Stimulated activated CD4-positive, alpha-beta T cell treated with anti-CD3 and anti-CD28 coated beads, Interleukin-1b, Interleukin-23, amount 100 ng/mL, for 4 hours (primary cell): ENCODE results near the gene IMMP2L.

ENCODE experiments used
- DNase-seq, 2 donors: peaks; one replicate each; pipeline ENCODE4 v3.0.0-alpha.2; 2020; ENCODE audit warnings: low read depth in 2 of 2

Gene IMMP2L

DNA sequence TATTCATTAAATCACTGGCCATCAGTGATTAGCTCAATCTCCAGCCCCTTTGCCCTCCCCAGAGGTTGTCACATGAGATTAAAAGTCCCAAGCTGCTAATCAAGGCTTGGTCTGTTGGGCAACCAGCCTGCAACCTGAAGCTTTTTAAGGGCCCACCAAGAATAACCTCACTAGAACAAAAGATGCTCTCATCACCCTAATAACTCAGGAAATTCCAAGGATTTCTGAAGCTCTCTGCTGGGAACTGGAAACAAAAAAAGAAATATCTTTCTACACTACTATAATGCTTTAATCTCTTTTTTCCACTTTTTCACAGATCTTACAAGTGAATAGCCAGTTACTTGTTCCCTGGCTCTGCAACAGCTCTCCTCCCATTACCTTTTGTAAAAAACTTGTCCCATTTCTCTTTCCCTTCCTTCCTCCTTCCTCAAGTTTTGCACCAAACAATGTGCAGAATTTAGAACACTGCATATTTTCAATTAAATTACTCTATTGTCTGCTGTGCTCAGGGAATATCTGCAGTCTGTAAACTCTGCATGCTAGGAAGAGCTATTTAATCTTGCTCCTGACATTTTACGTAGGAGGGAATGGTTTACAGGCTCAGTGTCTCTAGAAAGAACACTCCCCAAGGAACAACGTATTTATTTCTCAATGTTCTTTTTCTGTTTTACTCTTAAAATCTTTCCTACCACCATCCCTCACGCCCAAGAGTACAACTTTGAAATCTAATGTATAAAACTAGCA, 169.1 kb downstream of the IMMP2L start:
- no peak for DNase-seq

GRCh38 chr7:111392294-111392693, 170.0 kb downstream of the IMMP2L start:
- no peak for DNase-seq

- no peak for DNase-seq
Observed at GRCh38 chr7:111390000-111390399, 172.3 kb downstream of the IMMP2L start.

GRCh38 chr7:111388912-111389311, 173.4 kb downstream of the IMMP2L start:
- no peak for DNase-seq

GRCh38 chr7:111388016-111388415, 174.3 kb downstream of the IMMP2L start:
- DNase-seq = no peak

DNA sequence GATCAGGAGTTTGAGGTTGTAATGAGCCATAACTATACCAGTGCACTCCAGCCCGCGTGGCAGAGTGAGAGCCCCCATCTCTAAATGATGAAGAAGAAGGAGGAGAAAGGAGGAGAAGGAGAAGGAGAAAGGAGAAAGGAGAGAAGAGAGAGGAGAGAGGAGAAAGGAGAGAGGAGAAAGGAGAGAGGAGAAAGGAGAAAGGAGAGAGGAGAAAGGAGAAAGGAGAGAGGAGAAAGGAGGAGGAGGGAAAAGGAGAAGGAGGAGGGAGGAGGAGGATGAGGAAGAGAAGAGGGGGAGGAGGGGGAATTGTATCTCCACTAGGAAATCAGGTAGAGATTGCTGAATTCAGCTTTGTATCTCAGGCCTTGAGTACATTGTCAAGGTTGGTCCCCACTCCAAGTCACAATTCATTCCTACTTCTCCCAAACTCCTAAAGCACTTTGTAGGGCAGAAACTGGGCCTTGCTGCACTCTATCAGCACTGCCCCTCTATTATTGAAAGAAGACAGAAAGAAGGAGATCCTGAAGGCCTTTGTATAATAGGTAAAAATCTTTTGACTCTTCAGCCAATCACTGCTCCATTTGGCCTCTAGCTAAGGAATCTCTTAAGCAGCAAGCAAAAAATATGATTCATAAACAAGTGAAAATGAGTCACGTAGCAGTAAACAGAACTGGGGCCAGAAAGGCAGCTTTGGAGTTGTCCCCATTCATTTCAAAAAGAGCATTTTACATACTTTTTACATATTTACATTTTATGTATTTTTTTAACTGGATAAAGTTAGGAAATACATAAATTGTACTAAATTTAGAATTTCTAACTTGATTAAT, 178.0 kb downstream of the IMMP2L start:
- no peak for DNase-seq

GRCh38 chr7:111383133-111383532, 179.2 kb downstream of the IMMP2L start:
- no peak for DNase-seq

- DNase-seq = no peak
Observed at GRCh38 chr7:111381590-111381989, 180.7 kb downstream of the IMMP2L start.

DNA sequence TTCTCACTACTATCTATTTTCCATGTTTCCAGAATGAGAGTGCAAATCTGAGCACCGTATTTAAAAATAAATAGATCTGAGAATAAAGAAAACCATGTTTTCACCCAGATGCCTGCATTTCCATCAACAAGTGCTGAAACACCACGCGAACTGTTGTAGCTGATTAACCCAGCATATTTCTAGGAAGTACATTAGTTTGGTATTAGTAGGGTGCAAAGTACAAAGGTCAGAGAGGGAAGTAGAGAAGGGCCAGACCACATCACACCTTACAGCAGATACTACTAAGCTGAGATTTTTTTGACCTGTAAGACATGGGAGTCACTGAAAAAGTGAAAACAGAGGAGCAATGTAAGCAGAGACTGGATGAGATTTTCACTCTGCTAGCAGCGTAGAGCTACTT, 181.3 kb downstream of the IMMP2L start:
- no peak for DNase-seq

- DNase-seq = no peak
Observed at GRCh38 chr7:111374027-111374426, 188.3 kb downstream of the IMMP2L start.

DNA sequence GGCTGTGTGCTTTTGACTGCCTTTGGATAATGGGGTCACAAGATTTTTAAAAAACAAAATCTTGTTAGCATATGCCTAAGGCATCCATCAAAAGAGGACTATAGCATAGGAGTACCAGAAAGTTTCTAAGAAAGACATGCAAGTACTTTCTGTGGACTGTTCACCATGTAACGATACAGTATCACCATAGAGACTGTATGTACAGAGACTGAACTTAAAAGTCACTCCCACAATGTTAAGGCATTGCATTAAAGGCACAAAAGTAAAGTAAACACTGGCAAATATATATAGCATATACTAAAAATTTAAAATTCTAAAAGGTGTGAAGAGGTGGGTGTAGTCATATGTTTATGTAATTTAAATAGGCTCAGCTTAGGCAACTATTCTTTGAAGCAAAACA, 190.9 kb downstream of the IMMP2L start:
- DNase-seq = no peak

- no peak for DNase-seq
Observed at GRCh38 chr7:111370002-111370401, 192.3 kb downstream of the IMMP2L start.

DNA sequence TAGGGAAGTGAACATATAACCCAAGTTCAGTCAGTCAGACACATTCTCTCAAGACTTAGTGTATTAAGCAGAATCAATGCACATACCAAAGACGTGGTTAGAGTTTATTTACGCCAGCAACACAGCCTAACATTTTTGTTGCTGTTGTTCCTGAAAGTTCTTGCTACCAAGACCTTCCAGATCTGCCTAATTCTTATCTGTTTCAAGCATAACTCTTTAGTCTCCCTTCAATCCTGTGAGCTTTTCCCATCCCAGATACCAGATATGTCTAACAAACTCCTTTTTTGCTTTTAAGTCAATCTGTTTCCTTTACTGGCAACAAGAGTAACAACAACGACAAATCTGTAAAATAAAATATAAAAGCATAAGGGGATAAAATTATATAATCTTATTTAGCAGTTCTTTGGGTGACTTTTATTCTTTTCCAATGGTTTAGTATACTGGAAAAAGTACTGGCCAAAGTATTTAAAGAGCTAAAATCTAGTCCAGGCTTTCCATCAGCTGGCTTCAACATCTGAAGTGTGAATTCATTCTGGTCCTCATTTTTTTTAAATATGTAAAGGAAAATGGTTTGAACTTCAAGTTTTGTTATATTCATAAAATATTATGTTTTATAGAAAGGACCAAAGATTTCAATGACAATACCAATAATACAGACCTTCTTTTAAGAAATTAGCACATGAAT, 193.8 kb downstream of the IMMP2L start:
- DNase-seq = no peak

GRCh38 chr7:111364413-111364812, 197.9 kb downstream of the IMMP2L start:
- DNase-seq = no peak

GRCh38 chr7:111363099-111363498, 199.2 kb downstream of the IMMP2L start:
- no peak for DNase-seq

GRCh38 chr7:111362506-111363054, 199.7 kb downstream of the IMMP2L start:
- no peak for DNase-seq

DNA sequence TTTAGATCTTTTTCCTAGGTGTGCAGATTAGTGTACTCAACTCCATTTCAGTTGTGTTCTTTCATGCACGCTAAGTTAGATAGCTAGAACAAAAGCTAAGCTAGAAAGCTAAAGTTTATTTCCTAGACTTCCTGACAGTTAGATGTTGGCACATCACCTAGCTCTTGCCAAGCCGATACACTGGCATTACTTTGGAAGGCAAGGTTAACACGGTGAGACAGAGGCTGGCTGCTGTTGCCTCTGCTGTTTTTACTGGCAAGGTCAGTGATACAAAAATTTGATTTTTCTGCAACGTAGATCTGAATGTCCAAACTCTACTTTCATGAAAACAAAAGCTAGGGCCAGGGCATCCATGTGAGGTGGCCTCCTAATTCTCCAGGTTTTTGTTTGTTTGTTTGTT, 203.4 kb downstream of the IMMP2L start:
- no peak for DNase-seq

- DNase-seq = no peak
Observed at GRCh38 chr7:111357691-111358090, 204.6 kb downstream of the IMMP2L start.

GRCh38 chr7:111356941-111357340, 205.4 kb downstream of the IMMP2L start:
- no peak for DNase-seq

DNA sequence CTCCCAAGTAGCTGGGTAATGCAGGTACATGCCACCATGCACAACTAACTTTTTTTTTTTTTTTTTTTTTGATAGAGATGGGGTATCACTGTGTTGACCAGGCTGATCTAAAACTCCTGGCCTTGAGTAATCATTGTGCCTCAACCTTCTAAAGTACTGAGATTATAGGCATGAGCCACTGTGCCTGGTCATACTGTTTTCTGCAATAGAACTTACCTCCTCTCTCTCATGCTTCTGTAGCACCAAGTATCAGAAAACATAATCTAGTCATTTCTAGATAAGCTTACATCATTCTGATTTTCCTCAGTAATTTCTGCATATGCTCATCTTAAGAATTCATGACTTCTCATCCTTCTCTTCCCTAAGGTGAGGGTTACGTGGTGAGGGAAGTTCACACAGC, 210.0 kb downstream of the IMMP2L start:
- DNase-seq = no peak

DNA sequence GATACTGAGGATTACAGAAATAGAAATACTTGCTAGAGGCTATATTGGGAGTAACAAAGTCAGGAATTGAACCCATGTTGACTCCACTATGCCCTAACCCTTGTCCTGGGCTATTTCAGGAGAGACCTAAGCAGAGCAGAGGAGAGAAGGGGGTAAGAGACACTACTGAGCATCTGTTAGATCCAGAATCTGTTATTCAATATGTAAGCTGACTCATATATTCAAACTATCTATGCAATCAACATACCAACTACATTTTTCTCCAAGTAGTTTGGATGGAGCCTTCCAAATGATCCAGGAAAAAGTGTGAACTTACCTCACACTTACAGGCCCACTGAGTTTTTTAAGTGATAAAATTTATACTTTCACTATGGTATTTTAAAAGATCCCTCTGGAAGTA, 216.1 kb downstream of the IMMP2L start:
- DNase-seq = no peak

DNA sequence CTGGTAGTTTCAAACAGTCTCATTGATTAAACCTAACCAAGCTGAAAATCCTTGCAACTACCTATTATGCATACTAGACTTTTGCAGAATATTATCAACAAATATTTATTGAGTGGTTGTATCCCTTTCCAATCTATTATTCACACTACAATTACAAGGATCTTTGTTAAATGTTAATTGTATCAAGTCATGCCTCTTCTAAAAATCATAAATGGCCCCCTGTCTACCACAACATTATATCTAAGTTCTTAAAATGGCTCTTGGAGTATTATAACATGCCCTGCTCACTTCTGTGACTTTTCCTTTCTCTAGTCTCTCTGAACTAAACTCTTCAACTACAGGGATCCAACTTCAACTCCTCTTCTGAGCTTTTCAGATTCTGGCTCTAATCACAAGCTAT, 219.3 kb downstream of the IMMP2L start:
- no peak for DNase-seq
